DMS153 treated with DMSO at 0.1 percent for 48 hours (cell line): ENCODE measurements around the gene NEMP1.
"Not testable (repeated sequence)": the region's sequence is repeated elsewhere in the genome, so short reads cannot be mapped to it uniquely, and the experiment has no call there.

Experiments used
- DNase-seq: peaks from one replicate; lab custom pipeline; 2025; ENCODE audit not compliant: unreplicated experiment; lab: John Stamatoyannopoulos, UW

The NEMP1 gene

GRCh38 chr12:57031138-57031725 is 47.4 kb downstream of the NEMP1 start:
- DNase-seq: peak; percentile 82

- DNase-seq: no peak
These were observed 49.1 kb downstream of the NEMP1 start for GRCh38 chr12:57029457-57029856.

- DNase-seq: no peak
These were observed 50.8 kb downstream of the NEMP1 start for GRCh38 chr12:57027805-57028153.

- DNase-seq: no peak
These were observed 51.4 kb downstream of the NEMP1 start for GRCh38 chr12:57027011-57027804.

GRCh38 chr12:57025196-57025595 is 53.4 kb downstream of the NEMP1 start:
- DNase-seq: no peak

GRCh38 chr12:57022324-57022723 is 56.3 kb downstream of the NEMP1 start:
- not testable (repeated sequence) for DNase-seq

- DNase-seq: no peak
These were observed 58.4 kb downstream of the NEMP1 start for GRCh38 chr12:57019983-57020719.

- no peak for DNase-seq
These were observed 59.7 kb downstream of the NEMP1 start for GRCh38 chr12:57018906-57019305.

- DNase-seq: not testable (repeated sequence)
These were observed 60.2 kb downstream of the NEMP1 start for GRCh38 chr12:57018353-57018752.

- DNase-seq: no peak
These were observed 62.2 kb downstream of the NEMP1 start, which contains the start of gene TAC3 for GRCh38 chr12:57016348-57016747. TSS of gene TAC3 (minus strand) at chr12:57016529. CDS start at chr12:57015797, 732 bp downstream.

GRCh38 chr12:57012600-57013465 is 65.8 kb downstream of the NEMP1 start:
- no peak for DNase-seq

- no peak for DNase-seq
These were observed 66.9 kb downstream of the NEMP1 start for GRCh38 chr12:57011438-57012424.

GRCh38 chr12:57010627-57011247 is 67.9 kb downstream of the NEMP1 start:
- no peak for DNase-seq

- no peak for DNase-seq
These were observed 68.5 kb downstream of the NEMP1 start for GRCh38 chr12:57009949-57010626.

- DNase-seq: peak; percentile 42
These were observed 70.4 kb downstream of the NEMP1 start for GRCh38 chr12:57008178-57008577.

GRCh38 chr12:57006809-57007475 is 71.6 kb downstream of the NEMP1 start:
- no peak for DNase-seq

- DNase-seq: peak; percentile 25
These were observed 72.4 kb downstream of the NEMP1 start, which contains the start of gene ZBTB39 for GRCh38 chr12:57005980-57006808. TSS of gene ZBTB39 (minus strand) at chr12:57006546. CDS start at chr12:57004917, 1,629 bp downstream.
